ENCODE results near the gene CDCA4.

The CDCA4 gene

GRCh38 chr14:105059035-105059924, 38.4 kb upstream of the CDCA4 start:
- Histone ChIP-seq H3K36me3 (no peaks in the 10 kb centered on the region), H3K27me3 (ENCODE audit: insufficient read depth, low read depth, severe bottlenecking) (no peaks in the 10 kb centered on the region), H3K4me3 (ENCODE audit: low read depth, low read length) (no peak overlapping the region), H3K9me3 (ENCODE audit: severe bottlenecking) (no peaks in the 10 kb centered on the region), H3K27ac (no peak overlapping the region)
- TF ChIP-seq, protein P1, sequence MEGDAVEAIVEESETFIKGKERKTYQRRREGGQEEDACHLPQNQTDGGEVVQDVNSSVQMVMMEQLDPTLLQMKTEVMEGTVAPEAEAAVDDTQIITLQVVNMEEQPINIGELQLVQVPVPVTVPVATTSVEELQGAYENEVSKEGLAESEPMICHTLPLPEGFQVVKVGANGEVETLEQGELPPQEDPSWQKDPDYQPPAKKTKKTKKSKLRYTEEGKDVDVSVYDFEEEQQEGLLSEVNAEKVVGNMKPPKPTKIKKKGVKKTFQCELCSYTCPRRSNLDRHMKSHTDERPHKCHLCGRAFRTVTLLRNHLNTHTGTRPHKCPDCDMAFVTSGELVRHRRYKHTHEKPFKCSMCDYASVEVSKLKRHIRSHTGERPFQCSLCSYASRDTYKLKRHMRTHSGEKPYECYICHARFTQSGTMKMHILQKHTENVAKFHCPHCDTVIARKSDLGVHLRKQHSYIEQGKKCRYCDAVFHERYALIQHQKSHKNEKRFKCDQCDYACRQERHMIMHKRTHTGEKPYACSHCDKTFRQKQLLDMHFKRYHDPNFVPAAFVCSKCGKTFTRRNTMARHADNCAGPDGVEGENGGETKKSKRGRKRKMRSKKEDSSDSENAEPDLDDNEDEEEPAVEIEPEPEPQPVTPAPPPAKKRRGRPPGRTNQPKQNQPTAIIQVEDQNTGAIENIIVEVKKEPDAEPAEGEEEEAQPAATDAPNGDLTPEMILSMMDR (IDR thresholded peaks at IDR 0.05; ENCODE audit: low read depth, low read length): no peak
- DNase-seq: no peak

DNA sequence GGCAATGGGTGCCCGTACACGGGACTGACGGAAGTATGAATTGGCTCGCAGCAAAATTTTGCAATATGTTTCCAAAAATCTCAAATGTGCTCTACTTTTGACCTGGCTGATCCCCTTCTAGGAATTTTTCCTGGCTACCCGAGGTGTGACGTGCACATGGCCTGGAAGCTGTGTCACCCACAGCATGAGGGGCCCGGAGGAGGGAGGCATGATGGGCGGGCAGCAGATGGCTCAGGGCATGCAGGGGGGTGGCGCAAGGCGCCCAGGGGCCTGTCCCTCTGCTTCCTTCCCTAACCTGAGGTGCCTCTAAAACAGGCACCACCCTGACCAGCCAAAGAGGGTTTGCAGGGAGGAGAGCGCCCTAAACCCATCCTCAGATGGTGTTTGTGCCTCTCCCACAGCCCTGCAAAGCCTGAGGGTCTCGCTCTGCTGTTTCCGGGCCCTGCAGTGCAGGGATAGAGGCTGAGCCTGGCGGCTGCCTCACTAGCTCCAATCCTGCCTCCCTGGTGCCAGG, 37.7 kb upstream of the CDCA4 start:
- TF ChIP-seq, protein P1 (IDR thresholded peaks at IDR 0.05; ENCODE audit: low read depth, low read length): 0 out of 2 replicates have a peak, but pooled peaks have one; percentile 15
- H3K27ac ChIP-seq: no peak overlapping the region
- no peaks in the 10 kb centered on the region for H3K9me3 ChIP-seq (ENCODE audit: severe bottlenecking)
- no peak for DNase-seq
- H3K27me3 ChIP-seq (ENCODE audit: insufficient read depth, low read depth, severe bottlenecking): no peaks in the 10 kb centered on the region
- no peaks in the 10 kb centered on the region for H3K36me3 ChIP-seq
- H3K4me3 ChIP-seq (ENCODE audit: low read depth, low read length): no peak overlapping the region

DNA sequence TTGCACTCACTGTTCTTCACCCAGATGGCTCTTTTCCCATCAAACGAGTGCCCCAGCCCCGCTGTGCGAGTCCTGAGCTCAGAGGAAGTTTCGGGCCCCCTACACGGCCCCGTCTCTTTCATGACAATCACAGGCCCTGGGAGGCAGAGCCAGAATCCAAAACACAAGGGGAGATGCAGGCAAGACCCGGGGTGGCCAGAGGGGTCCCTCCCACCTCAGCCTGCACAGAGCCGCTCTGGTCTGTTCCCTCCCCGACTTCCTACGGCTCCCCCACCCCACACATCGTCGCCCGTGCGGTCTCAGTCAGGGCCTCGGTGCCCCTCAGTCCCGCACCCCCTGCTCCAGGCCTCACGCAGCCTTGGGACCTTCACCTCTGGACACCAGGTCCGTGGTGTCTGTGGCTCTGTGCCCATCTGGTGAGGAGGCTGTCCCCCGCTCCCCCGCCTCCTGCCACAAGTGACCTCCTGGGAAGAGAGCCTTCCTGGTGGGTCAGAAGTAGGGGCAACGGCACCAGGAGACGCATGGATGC, 35.5 kb upstream of the CDCA4 start:
- TF ChIP-seq, protein P1 (IDR thresholded peaks at IDR 0.05; ENCODE audit: low read depth, low read length): no peak
- no peaks in the 10 kb centered on the region for H3K27me3 ChIP-seq (ENCODE audit: insufficient read depth, low read depth, severe bottlenecking)
- H3K4me3 ChIP-seq (ENCODE audit: low read depth, low read length): no peak overlapping the region
- no peak for DNase-seq
- H3K27ac ChIP-seq: no peak overlapping the region
- no peaks in the 10 kb centered on the region for H3K36me3 ChIP-seq
- no peaks in the 10 kb centered on the region for H3K9me3 ChIP-seq (ENCODE audit: severe bottlenecking)

DNA sequence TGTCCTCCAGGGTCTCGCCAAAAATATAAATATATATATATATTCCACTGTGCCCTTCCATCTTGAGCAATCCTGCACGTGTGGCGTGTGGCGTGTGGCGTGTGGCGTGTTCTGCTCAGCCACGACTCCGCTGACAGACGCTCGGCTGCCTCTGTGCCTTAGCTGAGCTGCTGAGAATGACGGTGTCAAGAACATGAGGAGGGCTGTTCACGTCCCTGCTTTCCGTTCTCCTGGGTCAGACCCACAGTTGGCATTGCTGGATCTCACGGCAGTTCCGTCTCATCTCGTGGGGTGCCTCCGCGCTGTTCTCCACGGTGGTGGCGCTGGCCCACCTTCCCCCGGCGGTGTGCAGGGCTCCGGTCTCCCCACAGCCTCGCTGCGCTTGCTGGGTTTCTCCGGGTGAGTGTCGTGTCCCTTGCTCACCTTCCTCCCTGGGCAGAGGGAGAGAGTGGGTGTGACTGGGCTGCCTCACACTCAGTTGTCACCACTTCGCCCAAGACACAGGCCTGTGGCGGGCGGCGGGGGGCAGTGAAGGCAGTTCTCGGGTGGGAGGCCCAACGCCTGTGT, 34.9 kb upstream of the CDCA4 start:
- Histone ChIP-seq H3K9me3 (ENCODE audit: severe bottlenecking) (no peaks in the 10 kb centered on the region), H3K36me3 (no peaks in the 10 kb centered on the region), H3K27me3 (ENCODE audit: insufficient read depth, low read depth, severe bottlenecking) (no peaks in the 10 kb centered on the region), H3K27ac (no peak overlapping the region), H3K4me3 (ENCODE audit: low read depth, low read length) (no peak overlapping the region)
- TF ChIP-seq, protein P1 (IDR thresholded peaks at IDR 0.05; ENCODE audit: low read depth, low read length): no peak
- no peak for DNase-seq

- no peaks in the 10 kb centered on the region for H3K9me3 ChIP-seq (ENCODE audit: severe bottlenecking)
- TF ChIP-seq, protein P1 (IDR thresholded peaks at IDR 0.05; ENCODE audit: low read depth, low read length): no peak
- no peak for DNase-seq
- no peaks in the 10 kb centered on the region for H3K27me3 ChIP-seq (ENCODE audit: insufficient read depth, low read depth, severe bottlenecking)
- H3K4me3 ChIP-seq (ENCODE audit: low read depth, low read length): no peak overlapping the region
- no peak overlapping the region for H3K27ac ChIP-seq
- H3K36me3 ChIP-seq: no peaks in the 10 kb centered on the region
Observed at GRCh38 chr14:105055334-105055733, 34.5 kb upstream of the CDCA4 start.

Measured in WERI-Rb-1 (cell line).